SU-DHL-6 (cell line): Measurements from ENCODE around the gene LPCAT1.

ENCODE experiments used
- H2AFZ ChIP-seq: fragments of 200-600 bp; sonication (generic); 2 replicates; pipeline ENCODE4 v1.6.1; 2014; ENCODE audit warnings: low read depth, mild to moderate bottlenecking, moderate library complexity, mixed read lengths, antibody characterized with exemption, low read length; ENCODE audit not compliant: severe bottlenecking
- H3F3A ChIP-seq: fragments of 200-600 bp; shearing (Covaris generic); 2 replicates; pipeline ENCODE4 v1.6.0; 2016; ENCODE audit warnings: antibody characterized with exemption, mild to moderate bottlenecking; ENCODE audit not compliant: insufficient read depth
- H3K27ac ChIP-seq: fragments of 200-600 bp; sonication (generic); 2 replicates; pipeline ENCODE4 v1.5.1; 2016; ENCODE audit warnings: low read depth, mild to moderate bottlenecking, low read length, moderate library complexity, mixed read lengths
- H3K27me3 ChIP-seq: fragments of 200-600 bp; sonication (generic), shearing (Covaris generic); 2 replicates; pipeline ENCODE4 v1.6.0; 2014; ENCODE audit warnings: mild to moderate bottlenecking, low read length
- H3K36me3 ChIP-seq: fragments of 200-600 bp; sonication (generic); 2 replicates; pipeline ENCODE4 v1.6.1; 2014; ENCODE audit warnings: mild to moderate bottlenecking, low read length, mixed read lengths
- H3K4me2 ChIP-seq: fragments of 300-600, 200-600 bp; shearing (Covaris generic), sonication (generic); 2 replicates; pipeline ENCODE4 v1.6.0; 2014; ENCODE audit warnings: low read length, low read depth, mild to moderate bottlenecking; ENCODE audit not compliant: poor library complexity, severe bottlenecking
- H3K4me3 ChIP-seq: fragments of 200-600 bp; sonication (generic); 2 replicates; pipeline ENCODE4 v1.5.1; 2014; ENCODE audit warnings: antibody characterized with exemption, low read length, mild to moderate bottlenecking, mixed read lengths; ENCODE audit not compliant: insufficient read depth, poor library complexity, severe bottlenecking
- H3K79me2 ChIP-seq: fragments of 200-600 bp; sonication (generic); 2 replicates; pipeline ENCODE4 v1.6.1; 2014; ENCODE audit warnings: mild to moderate bottlenecking, low read length, moderate library complexity; ENCODE audit not compliant: insufficient read depth
- H3K9ac ChIP-seq: fragments of 200-600 bp; sonication (generic); 2 replicates; pipeline ENCODE4 v1.7.0; 2014; ENCODE audit warnings: mild to moderate bottlenecking, low read length
- H3K9me2 ChIP-seq: fragments of 200-600 bp; sonication (generic); replicated peaks from 2 replicates; pipeline ENCODE4 v1.6.1; 2014; ENCODE audit warnings: low read length; ENCODE audit not compliant: insufficient read depth
- H3K9me3 ChIP-seq: fragments of 200-600 bp; sonication (generic); 2 replicates; pipeline ENCODE4 v1.6.1; 2014; ENCODE audit warnings: low read length, mixed read lengths; ENCODE audit not compliant: insufficient read depth
- H4K20me1 ChIP-seq: fragments of 200-600 bp; sonication (generic); 2 replicates; pipeline ENCODE4 v1.6.1; 2014; ENCODE audit warnings: low read depth, mild to moderate bottlenecking, antibody characterized with exemption, low read length, moderate library complexity, mixed read lengths
- EZH2phosphoT487 ChIP-seq: fragments of 200-600 bp; sonication (generic), shearing (Covaris generic); conservative IDR thresholded peaks from 2 replicates; pipeline ENCODE4 v1.6.1; 2018; ENCODE audit warnings: mild to moderate bottlenecking, antibody characterized with exemption, low read length, moderate library complexity, mixed read lengths
- TF ChIP-seq, protein P1 (sequence below): fragments of 200-600 bp; sonication (generic); IDR thresholded peaks from one replicate; pipeline ENCODE4 v1.5.1; 2017; ENCODE audit warnings: antibody characterized with exemption, mild to moderate bottlenecking, low read length, moderate library complexity; ENCODE audit not compliant: insufficient read depth, poor library complexity, severe bottlenecking

The LPCAT1 gene

DNA sequence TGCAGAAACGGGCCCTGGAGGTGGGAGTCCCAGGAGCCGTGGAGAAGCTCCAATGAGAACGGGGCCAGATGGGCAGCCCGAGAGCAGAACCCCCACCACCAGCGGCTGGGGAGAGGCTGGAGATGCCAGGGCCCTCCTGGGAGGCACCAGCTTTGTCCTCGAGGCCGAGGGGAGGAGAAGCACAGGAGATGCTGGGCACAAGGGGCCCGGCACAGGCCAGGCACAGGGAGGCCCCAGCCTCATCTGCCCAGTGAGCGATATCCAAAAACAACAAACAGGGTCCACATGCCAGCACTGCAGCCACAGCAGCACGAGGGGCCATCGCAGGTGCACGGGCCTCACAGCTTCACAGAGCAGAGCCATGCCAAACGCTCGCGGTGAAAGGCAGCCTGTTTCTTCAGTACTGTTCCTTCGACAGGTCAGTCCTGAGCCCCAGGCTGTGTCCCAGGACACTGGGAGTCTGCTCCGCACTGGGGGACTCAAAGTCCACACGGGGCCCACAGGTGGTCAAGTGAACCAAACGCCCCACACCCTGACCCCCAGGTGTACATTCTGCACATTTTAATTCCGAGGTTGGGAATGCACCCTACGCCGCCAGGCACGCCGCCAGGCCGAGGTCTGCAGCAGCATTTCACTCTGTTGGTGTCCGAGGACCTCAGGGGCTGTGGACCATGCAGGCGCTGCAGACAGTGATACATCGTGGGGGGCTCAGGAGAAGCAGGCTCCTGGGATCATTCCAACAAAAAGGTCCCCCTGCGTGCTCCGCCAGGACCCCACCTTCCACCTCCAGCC lies 9.5 kb downstream of the LPCAT1 start:
- Histone ChIP-seq H3K36me3 (0 out of 2 replicates have a peak, but pooled peaks cover 2% of the 10 kb centered on the region), H3K9me2 (no peaks in the 10 kb centered on the region), H3K4me3 (no peak overlapping the region), H3K27me3 (no peaks in the 10 kb centered on the region), H3K79me2 (peaks cover 79% of the 10 kb centered on the region), H3F3A (no peaks in the 10 kb centered on the region), H3K27ac (no peak overlapping the region), H3K4me2 (no peak overlapping the region), H4K20me1 (no peaks in the 10 kb centered on the region), H3K9ac (no peak overlapping the region), H2AFZ (no peak overlapping the region), H3K9me3 (no peaks in the 10 kb centered on the region)
- TF ChIP-seq EZH2phosphoT487, result no peak
- TF ChIP-seq, protein P1, sequence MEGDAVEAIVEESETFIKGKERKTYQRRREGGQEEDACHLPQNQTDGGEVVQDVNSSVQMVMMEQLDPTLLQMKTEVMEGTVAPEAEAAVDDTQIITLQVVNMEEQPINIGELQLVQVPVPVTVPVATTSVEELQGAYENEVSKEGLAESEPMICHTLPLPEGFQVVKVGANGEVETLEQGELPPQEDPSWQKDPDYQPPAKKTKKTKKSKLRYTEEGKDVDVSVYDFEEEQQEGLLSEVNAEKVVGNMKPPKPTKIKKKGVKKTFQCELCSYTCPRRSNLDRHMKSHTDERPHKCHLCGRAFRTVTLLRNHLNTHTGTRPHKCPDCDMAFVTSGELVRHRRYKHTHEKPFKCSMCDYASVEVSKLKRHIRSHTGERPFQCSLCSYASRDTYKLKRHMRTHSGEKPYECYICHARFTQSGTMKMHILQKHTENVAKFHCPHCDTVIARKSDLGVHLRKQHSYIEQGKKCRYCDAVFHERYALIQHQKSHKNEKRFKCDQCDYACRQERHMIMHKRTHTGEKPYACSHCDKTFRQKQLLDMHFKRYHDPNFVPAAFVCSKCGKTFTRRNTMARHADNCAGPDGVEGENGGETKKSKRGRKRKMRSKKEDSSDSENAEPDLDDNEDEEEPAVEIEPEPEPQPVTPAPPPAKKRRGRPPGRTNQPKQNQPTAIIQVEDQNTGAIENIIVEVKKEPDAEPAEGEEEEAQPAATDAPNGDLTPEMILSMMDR, result no peak

DNA sequence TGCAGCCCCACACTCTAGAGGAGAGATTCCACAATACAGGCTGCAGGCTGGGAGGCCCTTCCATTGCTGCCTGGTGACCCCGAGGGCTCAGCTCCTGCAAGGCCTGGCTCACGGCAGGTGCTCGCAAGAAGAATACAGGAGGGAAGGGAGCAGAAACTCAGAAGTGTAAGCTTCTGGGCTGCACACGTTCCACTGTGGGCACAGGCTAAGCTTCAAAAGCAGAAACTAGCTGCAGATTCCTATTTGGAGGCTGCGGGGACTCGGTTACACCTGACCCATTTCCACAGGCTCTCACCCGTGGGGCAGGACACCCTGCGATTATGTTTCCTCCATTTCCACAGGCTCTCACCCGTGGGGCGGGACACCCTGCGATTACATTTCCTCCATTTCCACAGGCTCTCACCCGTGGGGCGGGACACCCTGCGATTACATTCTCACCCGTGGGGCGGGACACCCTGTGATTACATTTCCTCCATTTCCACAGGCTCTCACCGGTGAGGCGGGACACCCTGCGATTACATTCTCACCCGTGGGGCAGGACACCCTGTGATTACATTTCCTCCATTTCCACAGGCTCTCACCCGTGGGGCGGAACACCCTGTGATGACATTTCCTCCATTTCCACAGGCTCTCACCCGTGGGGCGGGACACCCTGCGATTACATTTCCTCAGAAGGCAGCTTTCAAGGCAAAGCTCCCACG lies 10.3 kb downstream of the LPCAT1 start:
- H3K9me2 ChIP-seq, result no peaks in the 10 kb centered on the region
- no peak overlapping the region for H2AFZ ChIP-seq
- no peak overlapping the region for H3K9ac ChIP-seq
- H3K79me2 ChIP-seq, result peaks cover 79% of the 10 kb centered on the region
- H3K36me3 ChIP-seq, result no peaks in the 10 kb centered on the region
- H3K9me3 ChIP-seq, result no peaks in the 10 kb centered on the region
- no peaks in the 10 kb centered on the region for H4K20me1 ChIP-seq
- no peak for TF ChIP-seq EZH2phosphoT487
- TF ChIP-seq, protein P1, result no peak
- H3F3A ChIP-seq, result no peaks in the 10 kb centered on the region
- no peak overlapping the region for H3K27ac ChIP-seq
- no peaks in the 10 kb centered on the region for H3K27me3 ChIP-seq
- H3K4me3 ChIP-seq, result no peak overlapping the region
- H3K4me2 ChIP-seq, result no peak overlapping the region

DNA sequence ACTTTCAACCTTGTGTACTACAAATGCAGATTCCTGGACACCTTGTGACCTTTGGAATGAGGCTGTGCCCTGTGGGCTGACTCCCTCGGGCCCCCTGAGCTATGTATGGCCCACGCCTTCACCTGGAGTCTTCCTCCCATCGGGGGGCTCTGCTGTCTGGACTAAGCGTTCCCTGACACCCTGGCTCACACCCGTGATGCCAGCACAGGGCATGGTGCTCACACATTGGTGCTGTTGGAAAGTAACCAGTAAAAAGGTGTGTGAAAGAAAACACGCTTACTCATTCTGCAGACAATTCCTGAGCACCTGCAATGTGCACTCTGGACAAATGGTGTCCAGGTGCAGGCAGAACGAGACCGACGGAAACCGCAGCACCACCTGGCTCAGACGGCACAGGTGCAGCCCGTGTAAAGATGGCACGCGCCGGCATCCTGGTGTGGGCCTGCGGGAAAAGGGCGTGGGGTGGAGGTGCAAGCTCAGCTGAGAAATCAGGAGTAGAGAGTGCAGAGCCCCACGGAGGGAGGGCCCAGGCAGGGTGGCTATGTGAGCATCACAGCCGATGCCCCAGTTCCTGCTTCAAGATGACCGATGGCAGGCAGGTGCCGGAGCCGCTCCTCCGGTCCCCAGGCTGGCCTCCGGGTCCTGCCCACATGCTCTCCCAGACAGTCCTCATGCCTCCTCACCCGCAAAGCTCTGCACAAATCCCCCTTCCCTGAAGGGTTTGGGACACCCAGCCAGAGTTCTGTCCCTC lies 11.0 kb downstream of the LPCAT1 start:
- no peaks in the 10 kb centered on the region for H3K27me3 ChIP-seq
- H3F3A ChIP-seq, result no peaks in the 10 kb centered on the region
- H3K4me3 ChIP-seq, result no peak overlapping the region
- no peaks in the 10 kb centered on the region for H3K36me3 ChIP-seq
- H3K9ac ChIP-seq, result no peak overlapping the region
- H4K20me1 ChIP-seq, result no peaks in the 10 kb centered on the region
- peak overlapping the region; percentile 33 for H3K27ac ChIP-seq
- H2AFZ ChIP-seq, result no peak overlapping the region
- peaks cover 81% of the 10 kb centered on the region for H3K79me2 ChIP-seq
- no peak for TF ChIP-seq EZH2phosphoT487
- TF ChIP-seq, protein P1, result no peak
- H3K4me2 ChIP-seq, result no peak overlapping the region
- H3K9me3 ChIP-seq, result no peaks in the 10 kb centered on the region
- no peaks in the 10 kb centered on the region for H3K9me2 ChIP-seq
